ENCODE measurements around the gene MDN1.
"Not testable (repeated sequence)": the region's sequence is repeated elsewhere in the genome, so short reads cannot be mapped to it uniquely, and the experiment has no call there.

MDN1 gene

GRCh38 chr6:89819336-89820130 lies at the start of gene MDN1:
Gene MDN1, minus strand, starts transcription at chr6:89819794. Its CDS starts 187 bp downstream, at chr6:89819607.
- peak; percentile 81 for DNase-seq (ENCODE audit: extremely low spot score, insufficient read length, low read depth)
- peak; percentile 98 for FAIRE-seq

- DNase-seq (ENCODE audit: extremely low spot score, insufficient read length, low read depth): no peak
- FAIRE-seq: no peak
Observed at GRCh38 chr6:89866024-89866678, 46.6 kb upstream of the MDN1 start.

GRCh38 chr6:89862698-89863097 lies 43.1 kb upstream of the MDN1 start:
- no peak for DNase-seq (ENCODE audit: extremely low spot score, insufficient read length, low read depth)
- peak; percentile 39 for FAIRE-seq

DNA sequence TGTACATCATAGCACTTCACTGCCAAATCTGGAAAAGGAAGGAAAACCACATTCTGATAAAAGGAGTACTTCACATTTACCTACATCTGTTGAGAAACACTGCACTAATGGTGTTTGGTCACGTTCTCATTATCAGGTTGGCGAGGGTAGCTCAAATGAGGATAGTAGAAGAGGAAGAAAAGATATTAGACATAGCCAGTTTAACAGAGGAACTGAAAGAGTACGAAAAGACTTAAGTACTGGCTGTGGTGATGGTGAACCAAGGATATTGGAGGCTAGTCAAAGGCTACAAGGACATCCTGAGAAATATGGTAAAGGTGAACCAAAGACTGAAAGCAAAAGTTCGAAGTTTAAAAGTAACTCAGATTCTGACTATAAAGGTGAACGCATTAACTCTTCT lies 42.7 kb upstream of the MDN1 start:
- FAIRE-seq (peak; percentile 68), DNase-seq (ENCODE audit: extremely low spot score, insufficient read length, low read depth) (peak; percentile 14)

DNA sequence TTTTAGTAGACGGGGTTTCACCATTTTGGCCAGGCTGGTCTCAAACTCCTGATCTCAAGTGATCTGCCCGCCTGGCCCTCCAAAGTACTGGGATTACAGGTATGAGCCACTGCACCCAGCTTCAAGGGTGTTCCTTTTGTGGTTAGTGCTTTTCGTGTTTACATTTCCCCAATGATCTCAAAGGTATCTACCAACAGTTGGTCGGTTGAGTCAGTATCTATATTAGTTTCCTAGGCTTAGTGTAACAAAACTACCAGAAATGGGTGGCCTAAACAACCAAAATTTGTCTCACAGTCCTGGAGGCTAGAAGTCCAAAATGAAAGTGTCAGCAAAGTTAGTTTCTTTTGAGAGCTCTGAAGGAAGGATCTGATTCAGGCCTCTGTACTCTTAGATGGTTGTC lies 40.1 kb upstream of the MDN1 start:
- DNase-seq (ENCODE audit: extremely low spot score, insufficient read length, low read depth): no peak
- FAIRE-seq: peak; percentile 71

GRCh38 chr6:89858041-89858440 lies 38.4 kb upstream of the MDN1 start:
- DNase-seq (ENCODE audit: extremely low spot score, insufficient read length, low read depth) (no peak), FAIRE-seq (no peak)

GRCh38 chr6:89853068-89853467 lies 33.5 kb upstream of the MDN1 start:
- no peak for FAIRE-seq
- DNase-seq (ENCODE audit: extremely low spot score, insufficient read length, low read depth): no peak

- DNase-seq (ENCODE audit: extremely low spot score, insufficient read length, low read depth); FAIRE-seq: not testable (repeated sequence)
Observed at GRCh38 chr6:89847513-89847912, 27.9 kb upstream of the MDN1 start.

- DNase-seq (ENCODE audit: extremely low spot score, insufficient read length, low read depth) (no peak), FAIRE-seq (no peak)
Observed at GRCh38 chr6:89843070-89843469, 23.5 kb upstream of the MDN1 start.

DNA sequence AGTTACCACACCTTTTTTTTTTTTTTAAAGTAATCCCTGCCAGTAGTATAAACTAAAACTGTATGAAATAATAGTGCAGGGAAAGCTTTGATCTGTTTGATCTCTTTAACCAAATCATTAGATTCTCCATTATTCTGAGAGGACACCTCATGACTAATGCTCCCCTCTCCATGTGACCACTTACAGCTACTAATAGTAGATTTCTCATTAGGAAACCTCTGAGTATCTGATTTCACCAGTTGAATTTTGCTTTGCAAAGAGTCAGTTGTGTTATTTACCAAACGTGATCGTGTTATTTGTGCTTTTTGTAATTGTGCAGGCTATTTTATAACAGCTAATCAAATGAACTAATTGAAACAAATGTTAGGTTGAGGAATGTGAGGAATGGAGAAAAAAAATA lies 22.6 kb upstream of the MDN1 start:
- DNase-seq (ENCODE audit: extremely low spot score, insufficient read length, low read depth): no peak
- no peak for FAIRE-seq

GRCh38 chr6:89840538-89840937 lies 20.9 kb upstream of the MDN1 start:
- DNase-seq (ENCODE audit: extremely low spot score, insufficient read length, low read depth): no peak
- FAIRE-seq: no peak

DNA sequence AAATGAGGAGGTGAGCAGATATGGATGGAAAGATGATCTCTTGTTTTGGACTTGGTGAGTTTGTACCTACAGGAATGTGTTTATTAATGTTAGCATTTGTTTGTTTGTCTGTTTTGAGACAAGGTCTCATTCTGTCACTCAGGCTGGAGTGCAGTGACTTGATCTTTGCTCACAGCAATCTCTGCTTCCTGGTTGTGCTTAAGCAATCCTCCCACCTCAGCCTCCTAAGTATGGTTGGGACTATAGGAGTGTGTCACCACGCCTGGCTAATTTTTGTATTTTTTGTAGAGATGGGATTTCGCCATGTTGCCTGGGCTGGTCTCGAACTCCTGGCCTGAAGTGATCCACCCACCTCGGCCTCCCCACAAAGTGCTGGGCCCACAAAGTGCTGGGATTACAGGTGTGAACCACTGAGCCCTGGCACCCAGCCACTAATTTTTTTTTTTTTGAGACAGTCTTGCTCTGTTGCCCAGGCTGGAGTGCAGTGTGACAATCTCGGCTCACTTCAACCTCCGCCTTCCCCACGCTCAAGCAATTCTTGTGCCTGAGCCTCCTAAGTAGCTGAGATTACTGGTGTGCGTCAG lies 17.1 kb upstream of the MDN1 start:
- no peak for FAIRE-seq
- DNase-seq (ENCODE audit: extremely low spot score, insufficient read length, low read depth): no peak

GRCh38 chr6:89834884-89835792 lies 15.5 kb upstream of the MDN1 start:
- no peak for DNase-seq (ENCODE audit: extremely low spot score, insufficient read length, low read depth)
- peak; percentile 97 for FAIRE-seq

DNA sequence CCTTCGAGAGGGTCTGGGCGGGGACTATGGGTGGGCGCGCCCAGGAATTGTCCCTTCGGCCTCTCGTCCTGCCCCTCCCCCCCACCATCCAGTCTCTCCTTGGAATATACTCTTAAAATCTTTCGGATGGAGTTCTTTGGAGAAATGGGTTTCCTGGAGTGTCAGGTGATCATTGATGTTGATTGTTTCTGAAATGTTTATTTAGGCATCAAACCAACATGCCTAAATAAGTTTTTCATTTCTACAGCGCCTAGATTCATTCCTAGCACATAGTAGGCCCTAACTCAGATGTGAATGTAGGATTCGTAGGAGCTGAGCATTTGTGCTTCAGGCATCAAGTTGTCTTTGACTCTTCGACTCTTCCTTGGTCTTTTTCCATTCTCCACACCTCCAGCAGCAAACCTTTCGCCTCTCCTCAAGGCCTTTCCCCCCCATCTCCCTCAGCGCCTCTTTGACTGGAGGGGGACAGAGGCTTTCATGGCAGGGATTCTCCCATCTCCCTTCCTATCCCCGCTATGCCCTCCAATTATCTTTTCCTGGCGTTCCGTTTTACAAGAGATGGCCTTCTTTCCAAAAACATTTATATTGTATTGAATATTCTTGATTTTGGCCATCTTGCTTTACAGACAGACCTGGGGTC lies 10.7 kb upstream of the MDN1 start:
- no peak for FAIRE-seq

DNA sequence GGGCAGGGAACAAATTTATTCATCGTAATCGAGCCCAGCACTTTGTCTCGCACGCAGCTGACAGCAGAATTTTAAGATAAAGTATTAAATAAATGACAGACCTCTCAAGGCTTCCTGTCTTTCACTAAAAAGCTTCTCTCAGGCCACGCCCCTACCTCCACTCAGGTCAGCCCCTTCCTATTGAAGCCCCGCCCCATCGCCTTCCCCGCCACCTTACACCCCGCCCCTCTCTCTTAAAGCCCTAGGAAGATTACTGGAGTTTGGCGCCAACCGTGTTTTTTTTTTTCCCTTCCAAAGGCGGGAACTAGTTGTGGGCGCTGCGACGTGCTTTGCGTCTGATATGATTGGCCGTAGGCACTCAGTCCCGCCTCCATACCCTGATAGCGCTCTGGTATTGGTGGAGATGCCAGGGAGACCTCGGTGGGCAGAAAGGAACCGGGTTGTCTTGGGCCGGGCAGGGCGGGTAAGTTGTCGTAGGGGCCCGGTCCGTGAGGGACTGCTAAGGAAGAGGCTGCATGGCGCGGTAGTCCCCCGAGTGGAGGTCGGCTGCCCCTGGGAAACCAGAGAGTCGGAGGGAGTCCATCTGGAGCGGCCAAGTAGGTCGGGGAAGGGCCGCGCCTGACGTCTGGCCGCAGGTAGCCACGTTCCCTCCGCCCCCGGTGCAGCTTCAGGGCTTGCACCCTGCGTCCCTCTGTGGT lies 10.0 kb upstream of the MDN1 start, which contains the start of gene CASP8AP2:
CASP8AP2 (plus strand) TSS at position 409 of the 698 bp plus-strand sequence.
- FAIRE-seq: peak; percentile 100
- DNase-seq (ENCODE audit: extremely low spot score, insufficient read length, low read depth): peak; percentile 92

More for the DNA sequence above, 10.7 kb upstream of the MDN1 start:
- DNase-seq (ENCODE audit: extremely low spot score, insufficient read length, low read depth): no peak

DNA sequence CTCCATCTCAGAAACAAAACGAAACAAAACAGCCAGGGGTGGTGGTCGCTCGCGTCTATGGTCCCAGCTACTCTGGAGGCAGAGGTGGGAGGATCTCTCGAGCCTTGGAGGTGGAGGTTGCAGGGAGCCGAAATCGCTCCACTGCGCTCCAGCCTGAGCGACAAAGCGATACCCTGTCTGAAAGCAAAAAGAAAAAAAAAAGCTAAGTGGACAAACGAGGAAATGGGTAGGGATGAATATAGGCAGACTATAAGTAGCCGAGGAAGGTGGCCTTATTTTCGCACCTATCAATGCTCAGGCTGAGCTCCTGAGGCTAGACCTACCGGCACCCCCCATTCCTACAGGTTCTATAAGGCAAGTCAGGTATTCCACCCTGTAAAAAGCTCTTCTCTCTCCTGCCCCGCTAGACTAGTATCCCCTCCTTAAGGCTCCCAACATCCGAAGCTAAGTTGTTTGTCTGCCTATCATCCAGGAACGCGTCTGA lies 9.4 kb upstream of the MDN1 start:
- DNase-seq (ENCODE audit: extremely low spot score, insufficient read length, low read depth) (no peak), FAIRE-seq (no peak)

GRCh38 chr6:89828475-89828987 lies 8.9 kb upstream of the MDN1 start:
- FAIRE-seq; DNase-seq (ENCODE audit: extremely low spot score, insufficient read length, low read depth): not testable (repeated sequence)

- DNase-seq (ENCODE audit: extremely low spot score, insufficient read length, low read depth): no peak
- no peak for FAIRE-seq
Observed at GRCh38 chr6:89826029-89826528, 6.5 kb upstream of the MDN1 start.

Data from GM18507 (cell line).